Measurements from ENCODE around the gene MYH11. TPM values are rescaled to one million over a fixed set of nuclear protein-coding genes. Genes with fewer than 3 reads are reported as not detected.
A peak's percentile ranks its signal among the peaks of the same experiment; 100 is the strongest.

The MYH11 gene
- total and polyA plus RNA-seq, 2 of the 13 experiments (the other 11 are each of a cell fraction or from before 2014, with no cell fraction given), result not detected

DNA sequence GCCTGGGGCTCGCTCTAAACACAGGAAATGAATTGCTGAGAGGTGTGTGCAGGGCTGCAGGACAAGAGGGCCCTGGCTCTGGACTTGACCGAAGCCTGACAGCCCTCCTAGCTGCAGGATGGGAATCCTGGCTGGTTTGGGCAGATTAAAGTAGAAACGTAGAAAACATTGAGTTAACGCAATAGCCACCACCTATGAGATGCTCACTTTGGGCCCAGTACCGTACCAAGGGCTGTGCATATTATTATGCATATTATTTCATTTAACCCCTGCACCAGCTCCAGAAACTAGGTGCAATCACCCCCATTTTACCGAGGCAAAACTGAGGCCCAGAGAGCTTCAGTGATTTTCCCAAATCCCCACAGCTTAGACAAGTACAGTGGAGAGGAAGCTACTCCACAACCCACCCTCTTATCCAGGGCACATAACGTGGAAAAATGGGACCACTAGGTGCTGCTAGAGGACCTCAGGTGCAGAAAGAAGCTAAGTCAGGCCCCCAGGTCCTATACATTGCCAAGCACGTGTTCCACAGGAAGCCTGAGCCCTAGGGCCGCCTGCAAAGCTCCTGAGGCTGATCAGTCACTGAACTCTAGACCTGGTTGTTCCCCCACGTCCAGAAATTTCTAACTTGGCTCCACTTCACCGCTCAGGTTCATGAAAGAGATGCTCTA lies 79.2 kb downstream of the MYH11 start (continued):
- TF ChIP-seq PRDM10 (CRISPR knock-in tag; IDR thresholded peaks at IDR 0.05; ENCODE audit: low read depth) (no peak), HMGXB3 (CRISPR knock-in tag; IDR thresholded peaks at IDR 0.05; ENCODE audit: borderline replicate concordance) (no peak), ZNF513 (CRISPR knock-in tag; conservative IDR thresholded peaks at IDR 0.05) (no peak), ZNF598 (CRISPR knock-in tag; IDR thresholded peaks at IDR 0.05; ENCODE audit: borderline replicate concordance) (no peak), RORA (CRISPR knock-in tag; IDR thresholded peaks at IDR 0.05) (no peak), ZNF317 (CRISPR knock-in tag; IDR thresholded peaks at IDR 0.05) (no peak), NFATC3 (CRISPR knock-in tag; IDR thresholded peaks at IDR 0.05) (no peak), XRCC5 (optimal IDR thresholded peaks at IDR 0.05; ENCODE audit: low read length) (peak; percentile 45)

Data from HepG2 (cell line).